GM19468 (cell line): ENCODE data around the gene FAM83F.
"Not testable (repeated sequence)": the region's sequence is repeated elsewhere in the genome, so short reads cannot be mapped to it uniquely, and the experiment has no call there.

Experiments
- ATAC-seq: cut with Tn5 transposase; IDR thresholded peaks from one replicate; pipeline ENCODE4 v1.9.1; 2021; ENCODE audit warnings: mild to moderate bottlenecking, moderate library complexity, moderate number of reproducible peaks; ENCODE audit not compliant: unreplicated experiment; ENCODE audit errors: extremely low read depth

FAM83F gene

DNA sequence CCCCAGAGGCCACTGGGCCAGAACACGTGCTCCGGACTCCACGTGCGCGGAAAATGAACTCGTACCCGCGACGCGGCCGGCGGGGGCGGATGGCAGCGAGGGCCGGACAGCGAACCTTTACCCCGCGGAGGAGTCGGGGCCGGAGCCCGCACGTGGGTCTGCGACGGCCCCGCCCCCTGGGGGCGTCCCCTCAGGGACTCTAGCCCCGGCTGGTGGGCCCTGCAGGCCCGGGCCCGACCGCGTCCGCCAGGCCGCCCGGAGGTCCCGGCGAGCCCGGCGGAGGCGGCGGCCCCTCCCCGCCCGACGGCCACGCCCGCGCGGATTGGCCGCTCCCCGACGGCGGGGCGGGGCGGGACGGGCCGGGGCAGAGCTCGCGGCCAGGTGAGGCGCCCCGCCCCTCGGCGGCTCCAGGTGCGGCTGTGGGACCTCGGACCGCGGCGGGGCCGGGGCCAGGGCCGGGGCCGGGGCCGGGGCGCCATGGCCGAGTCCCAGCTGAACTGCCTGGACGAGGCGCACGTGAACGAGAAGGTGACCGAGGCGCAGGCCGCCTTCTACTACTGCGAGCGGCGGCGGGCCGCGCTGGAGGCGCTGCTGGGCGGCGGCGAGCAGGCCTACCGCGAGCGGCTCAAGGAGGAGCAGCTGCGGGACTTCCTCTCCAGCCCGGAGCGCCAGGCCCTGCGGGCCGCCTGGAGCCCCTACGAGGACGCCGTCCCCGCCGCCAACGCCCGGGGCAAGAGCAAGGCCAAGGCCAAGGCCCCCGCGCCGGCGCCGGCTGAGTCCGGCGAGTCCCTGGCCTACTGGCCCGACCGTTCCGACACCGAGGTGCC, at the start of gene FAM83F:
FAM83F (plus strand) TSS at position 389 of the 827 bp plus-strand sequence; CDS start at position 478, 89 bp downstream.
- no peak for ATAC-seq

DNA sequence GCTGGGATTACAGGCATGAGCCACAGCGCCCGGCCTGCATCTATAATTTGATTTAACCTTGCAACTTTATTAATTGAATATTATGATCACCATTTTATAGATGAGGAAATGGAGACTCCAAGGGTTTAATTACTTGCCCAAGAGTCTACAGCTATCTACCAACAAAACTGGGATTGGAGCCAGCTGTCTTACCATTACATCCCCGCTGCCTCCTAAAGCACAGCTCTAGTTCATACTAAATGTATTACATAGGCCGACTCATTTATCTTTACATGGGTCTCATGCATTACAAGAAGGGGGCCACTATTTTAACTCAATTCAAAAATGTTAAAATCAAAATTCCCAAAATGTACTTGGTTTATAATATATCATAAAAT, 48.6 kb upstream of the FAM83F start:
- no peak for ATAC-seq

DNA sequence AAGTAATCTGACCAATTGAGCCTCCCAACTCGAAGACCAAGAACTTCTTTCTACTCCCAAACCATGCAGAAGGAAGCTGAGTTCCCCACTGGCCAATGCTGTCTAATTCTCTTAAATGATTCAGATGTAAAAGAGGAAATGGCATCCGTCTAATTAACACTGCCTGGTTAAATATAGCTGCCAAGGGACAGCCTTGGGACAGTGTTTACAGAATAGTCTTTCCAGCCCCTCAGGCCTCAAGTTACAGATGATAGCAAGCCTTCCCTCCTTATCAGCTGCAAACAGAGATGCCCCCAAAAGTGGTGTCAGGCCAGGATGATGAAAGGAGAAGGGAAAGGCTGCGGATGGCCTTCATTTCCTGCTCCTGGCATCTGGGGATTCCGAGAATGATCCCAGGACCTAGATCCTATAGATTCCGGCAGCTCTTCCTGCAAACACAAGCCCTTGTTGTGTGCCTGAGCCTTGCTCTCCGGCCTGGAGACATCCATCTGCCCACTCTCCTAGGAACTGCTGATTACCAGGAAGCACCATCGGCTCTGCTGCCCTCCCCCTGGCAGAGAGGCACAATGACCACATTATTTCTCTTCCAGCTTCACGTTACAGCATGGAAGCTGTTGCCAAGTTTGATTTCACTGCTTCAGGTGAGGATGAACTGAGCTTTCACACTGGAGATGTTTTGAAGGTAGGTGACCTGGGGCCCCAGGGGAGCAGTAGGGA, 48.1 kb upstream of the FAM83F start:
- ATAC-seq: no peak

GRCh38 chr22:39947220-39948216, 47.2 kb upstream of the FAM83F start:
- no peak for ATAC-seq

DNA sequence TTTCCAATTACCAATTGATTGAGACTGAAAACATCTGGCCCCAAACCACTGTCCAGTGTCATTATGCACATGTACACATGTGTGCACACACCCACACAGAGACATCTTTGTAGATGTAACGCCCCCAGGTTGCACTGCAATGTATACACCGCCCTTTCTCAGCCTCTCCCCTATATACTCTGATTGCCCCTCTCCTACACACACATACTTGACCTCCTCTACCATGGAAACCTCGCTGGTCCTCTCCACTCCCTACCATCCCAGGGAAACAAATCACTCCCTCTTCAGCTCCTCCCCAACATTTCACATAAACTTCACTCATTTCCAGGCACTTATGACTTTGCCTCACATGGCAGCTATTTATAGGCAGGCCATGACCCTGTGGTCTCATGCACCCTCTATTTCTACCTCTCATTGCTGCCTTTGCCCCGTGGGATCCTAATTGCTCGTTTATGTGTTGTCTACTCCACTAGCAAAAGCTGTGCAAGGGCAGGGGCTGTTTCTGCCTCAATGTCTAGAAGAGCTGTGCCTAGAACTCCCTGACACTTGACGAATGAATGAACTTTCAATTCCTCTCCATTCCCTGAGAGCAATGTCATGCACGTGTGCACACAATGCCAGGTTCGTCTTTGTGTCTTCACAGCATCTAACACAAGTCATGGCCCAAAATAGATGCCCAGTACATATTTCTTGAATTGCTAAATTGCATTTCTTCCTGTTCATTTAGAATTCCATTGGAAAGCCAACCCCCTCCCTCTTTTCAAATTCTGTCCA, 44.6 kb upstream of the FAM83F start:
- ATAC-seq: no peak

GRCh38 chr22:39951603-39952293, 43.0 kb upstream of the FAM83F start:
- ATAC-seq: not testable (repeated sequence)

DNA sequence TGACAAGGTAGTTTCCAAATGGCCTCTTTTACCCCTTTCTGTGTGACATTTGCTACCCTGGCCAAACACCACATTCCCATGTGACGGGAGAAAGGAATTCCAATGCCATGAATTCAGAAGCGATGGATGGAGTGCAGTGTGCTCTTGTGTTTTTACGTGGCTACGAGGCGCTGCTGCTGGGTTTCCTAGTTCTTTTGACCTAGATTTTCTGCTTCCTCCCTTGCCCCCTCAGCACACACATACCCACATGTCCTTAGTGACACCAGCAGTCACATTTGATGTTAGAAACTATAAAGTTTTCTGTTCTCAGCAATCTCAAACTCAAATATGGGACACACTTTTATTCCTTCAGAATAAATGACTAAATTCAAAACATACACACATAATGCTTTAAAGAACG, 42.4 kb upstream of the FAM83F start:
- no peak for ATAC-seq

DNA sequence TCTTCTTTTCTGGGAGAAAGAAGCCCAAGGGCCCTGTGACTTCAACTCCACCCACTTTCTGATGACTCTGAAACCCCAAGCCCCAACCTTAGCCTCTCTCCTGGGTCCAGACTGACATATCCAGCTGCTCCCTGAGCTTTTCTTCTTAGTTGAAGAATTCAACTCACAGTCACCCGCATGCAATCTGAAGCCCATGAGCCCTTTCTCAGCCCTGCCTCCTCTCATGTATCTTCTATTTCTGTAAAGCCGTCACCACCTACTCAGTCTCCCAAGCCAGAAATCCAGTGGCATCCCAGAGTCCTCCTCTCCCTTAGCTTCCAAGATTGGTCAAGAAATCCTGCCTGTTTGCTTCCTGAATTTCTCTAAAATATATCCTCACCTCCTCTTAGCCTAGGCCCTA, 41.7 kb upstream of the FAM83F start:
- ATAC-seq: no peak

DNA sequence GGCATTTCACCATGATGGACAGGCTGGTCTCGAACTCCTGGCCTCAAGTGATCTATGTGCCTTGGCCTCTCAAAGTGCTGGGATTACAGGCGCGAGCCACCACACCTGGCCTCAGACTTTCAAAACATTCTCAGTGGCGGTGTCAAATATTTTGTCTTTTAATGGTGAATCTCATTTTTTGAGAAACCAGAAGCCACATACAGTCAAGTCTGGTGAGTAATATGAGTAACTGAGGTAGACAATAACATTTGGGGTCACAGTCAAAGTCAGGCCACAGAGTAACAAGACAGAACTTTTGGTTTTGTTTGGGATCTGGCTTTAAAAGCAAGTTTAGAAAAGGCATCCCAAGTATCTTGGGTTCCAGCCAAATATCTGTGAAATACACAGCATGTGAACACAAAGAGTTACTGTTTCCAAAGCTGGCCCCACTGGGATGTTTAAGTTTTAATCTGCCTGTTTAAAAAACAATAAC, 40.1 kb upstream of the FAM83F start:
- ATAC-seq: no peak

DNA sequence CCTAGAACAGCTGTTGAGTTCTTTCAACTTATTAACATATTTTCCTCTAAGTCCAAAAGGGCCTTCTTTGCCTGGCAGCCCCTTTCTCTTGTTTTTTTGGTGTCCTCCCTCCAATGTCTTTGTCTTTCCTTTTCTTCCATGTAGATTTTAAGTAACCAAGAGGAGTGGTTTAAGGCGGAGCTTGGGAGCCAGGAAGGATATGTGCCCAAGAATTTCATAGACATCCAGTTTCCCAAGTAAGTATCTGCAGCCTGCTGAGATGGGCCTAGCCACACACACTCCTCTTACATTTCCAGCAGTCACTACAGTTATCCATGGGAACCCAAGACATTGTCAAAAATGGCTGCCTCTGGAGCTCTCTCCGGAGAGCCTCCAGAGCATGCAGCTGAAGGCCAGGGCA, 39.1 kb upstream of the FAM83F start:
- ATAC-seq: no peak

- ATAC-seq: no peak
Observed at GRCh38 chr22:39956932-39957664, 37.7 kb upstream of the FAM83F start.

GRCh38 chr22:39958009-39958711, 36.6 kb upstream of the FAM83F start:
- ATAC-seq: no peak

GRCh38 chr22:39958949-39959639, 35.7 kb upstream of the FAM83F start:
- ATAC-seq: no peak

DNA sequence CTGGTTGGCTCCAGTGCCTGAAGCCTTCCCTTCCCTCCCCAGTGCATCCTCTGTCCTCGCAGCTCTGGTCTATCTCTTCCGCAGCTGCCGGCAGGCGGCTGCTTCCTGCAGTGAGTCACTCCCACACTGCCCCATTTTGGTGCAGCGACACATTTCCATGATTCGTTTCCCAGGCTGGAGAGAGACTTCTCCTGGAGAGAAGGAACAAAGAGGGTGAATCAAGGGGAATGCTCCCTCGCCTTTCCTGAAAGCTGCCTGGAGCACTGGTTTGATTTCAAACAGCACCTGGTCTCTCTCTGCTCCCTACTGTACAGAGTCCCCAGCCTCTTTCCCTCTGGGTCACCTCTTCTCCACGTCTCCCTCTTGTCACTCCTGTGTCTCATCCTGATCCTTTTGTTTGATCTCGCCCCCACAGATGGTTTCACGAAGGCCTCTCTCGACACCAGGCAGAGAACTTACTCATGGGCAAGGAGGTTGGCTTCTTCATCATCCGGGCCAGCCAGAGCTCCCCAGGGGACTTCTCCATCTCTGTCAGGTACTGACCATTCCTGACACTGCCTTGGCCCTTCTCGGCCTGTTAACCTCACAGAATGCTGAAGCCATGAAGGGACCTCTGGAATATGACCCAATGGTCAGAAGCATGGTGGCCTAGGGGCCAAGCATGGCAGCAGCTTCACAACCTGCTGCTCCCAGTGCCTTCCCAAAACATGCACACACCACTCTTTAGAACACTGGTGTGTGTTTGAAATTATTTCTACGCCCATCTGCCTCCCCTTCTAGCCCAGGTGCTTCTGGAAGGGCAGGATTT, 34.9 kb upstream of the FAM83F start, which contains the start of gene TMA7B:
TMA7B (plus strand) TSS at position 758 of the 808 bp plus-strand sequence. CDS start 3,978 bp downstream, outside the sequence.
- ATAC-seq: no peak

DNA sequence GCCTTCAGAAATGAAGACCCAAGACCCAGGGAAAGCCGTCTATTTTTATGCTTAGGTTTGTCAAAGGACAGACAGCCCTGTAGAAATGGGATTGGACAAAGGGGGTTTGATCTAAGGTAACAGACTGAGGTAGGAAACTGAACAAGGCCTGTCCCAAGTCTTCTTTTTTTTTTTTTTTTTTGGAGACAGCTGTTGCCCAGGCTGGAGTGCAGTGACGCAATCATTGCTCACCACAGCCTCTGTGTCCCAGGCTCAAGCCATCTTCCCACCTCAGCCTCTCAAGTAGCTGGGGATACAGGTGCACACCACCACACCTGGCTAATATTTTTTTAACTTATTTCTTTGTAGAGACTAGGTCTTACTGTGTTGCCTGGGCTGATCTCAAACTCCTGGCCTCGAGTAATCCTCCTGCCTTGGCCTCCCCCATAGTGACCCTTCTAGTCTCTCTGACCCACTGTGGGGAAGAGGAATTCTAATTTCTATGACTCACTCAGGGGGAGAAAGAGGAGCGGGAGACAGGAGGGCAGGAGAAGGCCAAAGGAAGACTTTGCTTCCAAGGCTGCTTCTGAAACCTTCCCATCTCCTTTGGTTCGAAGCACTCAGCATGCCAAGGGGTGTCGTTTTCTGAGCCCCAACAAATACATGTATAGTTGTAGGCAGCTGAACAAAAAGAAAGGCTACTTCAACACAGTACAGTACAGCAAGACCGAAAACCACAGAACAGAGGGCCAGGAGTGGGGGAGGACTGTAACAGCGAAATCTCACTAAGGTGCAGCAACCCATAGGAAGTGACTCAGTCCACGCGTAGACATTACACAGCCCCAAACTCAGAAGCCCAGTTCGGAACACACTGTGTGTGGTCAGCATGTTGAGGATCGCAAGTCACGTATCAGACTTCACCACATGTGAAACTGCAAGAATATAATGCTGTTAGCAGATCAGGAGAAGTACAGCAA, 33.7 kb upstream of the FAM83F start:
- peak; percentile 38 for ATAC-seq
